CD4-positive, alpha-beta T cell treated with Interferon gamma for 1 hour (primary cell): Measurements from ENCODE around the gene AHSA1.

Experiments
- DNase-seq: peaks from one replicate; pipeline ENCODE4 v3.0.0-alpha.2; 2020

The AHSA1 gene

GRCh38 chr14:77511486-77512162 lies 53.7 kb downstream of the AHSA1 start:
- DNase-seq, result no peak

- DNase-seq, result no peak
Measured at GRCh38 chr14:77516126-77516525, 58.2 kb downstream of the AHSA1 start.
